AG10803 (cell line): Measurements from ENCODE around the gene RPTOR.

Experiments
- DNase-seq: peaks from one replicate; pipeline ENCODE4 v3.0.0; 2010; ENCODE audit warnings: low read depth
- H3K4me3 ChIP-seq: 2 replicates; pipeline ENCODE4 v1.5.1; 2011; ENCODE audit warnings: mild to moderate bottlenecking, low read length, control low read depth
- CTCF ChIP-seq: conservative IDR thresholded peaks from 2 replicates; pipeline ENCODE4 v1.5.1; 2011; ENCODE audit warnings: mild to moderate bottlenecking, low read length, control low read depth, inconsistent platforms

The RPTOR gene

GRCh38 chr17:80601146-80601545 lies 56.5 kb downstream of the RPTOR start:
- no peak overlapping the region for H3K4me3 ChIP-seq
- no peak for TF ChIP-seq CTCF
- no peak for DNase-seq

- TF ChIP-seq CTCF: no peak
- no peak overlapping the region for H3K4me3 ChIP-seq
- DNase-seq: no peak
Measured at GRCh38 chr17:80603396-80603795, 58.8 kb downstream of the RPTOR start.

GRCh38 chr17:80604009-80604669 lies 59.5 kb downstream of the RPTOR start:
- H3K4me3 ChIP-seq: no peak overlapping the region
- DNase-seq: no peak
- no peak for TF ChIP-seq CTCF

- no peak for DNase-seq
- TF ChIP-seq CTCF: no peak
- H3K4me3 ChIP-seq: no peak overlapping the region
Measured at GRCh38 chr17:80604670-80605010, 60.0 kb downstream of the RPTOR start.

GRCh38 chr17:80605326-80606066 lies 60.9 kb downstream of the RPTOR start:
- H3K4me3 ChIP-seq: no peak overlapping the region
- no peak for TF ChIP-seq CTCF
- DNase-seq: no peak

- DNase-seq: no peak
- TF ChIP-seq CTCF: no peak
- H3K4me3 ChIP-seq: no peak overlapping the region
Measured at GRCh38 chr17:80608326-80608725, 63.7 kb downstream of the RPTOR start.

- TF ChIP-seq CTCF: no peak
- no peak overlapping the region for H3K4me3 ChIP-seq
- DNase-seq: no peak
Measured at GRCh38 chr17:80609757-80610156, 65.1 kb downstream of the RPTOR start.
